NCI-H2196 (cell line): ENCODE data around the gene ASTN2.
A peak's percentile ranks its signal among the peaks of the same experiment; 100 is the strongest.

ENCODE experiments used
- DNase-seq: peaks from one replicate; lab custom pipeline; 2025; ENCODE audit not compliant: unreplicated experiment; lab: John Stamatoyannopoulos, UW

Gene ASTN2

GRCh38 chr9:117180896-117181445, 233.9 kb downstream of the ASTN2 start:
- DNase-seq = no peak

GRCh38 chr9:117178596-117179375, 236.1 kb downstream of the ASTN2 start:
- DNase-seq = no peak

- no peak for DNase-seq
These were observed 244.3 kb downstream of the ASTN2 start for GRCh38 chr9:117170567-117170966.

GRCh38 chr9:117169089-117169621, 245.7 kb downstream of the ASTN2 start:
- DNase-seq = no peak

GRCh38 chr9:117164512-117164911, 250.3 kb downstream of the ASTN2 start:
- DNase-seq = no peak

GRCh38 chr9:117160254-117160653, 254.6 kb downstream of the ASTN2 start:
- peak; percentile 17 for DNase-seq

- DNase-seq = no peak
These were observed 257.9 kb downstream of the ASTN2 start for GRCh38 chr9:117156771-117157535.

GRCh38 chr9:117156144-117156688, 258.6 kb downstream of the ASTN2 start:
- DNase-seq = no peak

GRCh38 chr9:117153021-117153420, 261.8 kb downstream of the ASTN2 start:
- DNase-seq = no peak

- DNase-seq = no peak
These were observed 263.1 kb downstream of the ASTN2 start for GRCh38 chr9:117151716-117152115.

- DNase-seq = no peak
These were observed 264.9 kb downstream of the ASTN2 start for GRCh38 chr9:117149996-117150395.

- DNase-seq = no peak
These were observed 268.9 kb downstream of the ASTN2 start for GRCh38 chr9:117145811-117146490.

GRCh38 chr9:117145081-117145480, 269.8 kb downstream of the ASTN2 start:
- DNase-seq = no peak

GRCh38 chr9:117138231-117138630, 276.6 kb downstream of the ASTN2 start:
- no peak for DNase-seq

- DNase-seq = no peak
These were observed 278.4 kb downstream of the ASTN2 start for GRCh38 chr9:117136461-117136860.

GRCh38 chr9:117135501-117136098, 279.3 kb downstream of the ASTN2 start:
- no peak for DNase-seq

- no peak for DNase-seq
These were observed 279.9 kb downstream of the ASTN2 start for GRCh38 chr9:117134826-117135500.

GRCh38 chr9:117126871-117127270, 288.0 kb downstream of the ASTN2 start:
- DNase-seq = no peak

- no peak for DNase-seq
These were observed 289.3 kb downstream of the ASTN2 start for GRCh38 chr9:117125531-117125930.

GRCh38 chr9:117123729-117124128, 291.1 kb downstream of the ASTN2 start:
- DNase-seq = no peak
